Breast epithelium (tissue), 4 donors: ENCODE measurements around the gene MLLT10. TPM values are rescaled to one million over a fixed set of nuclear protein-coding genes. Genes with fewer than 3 reads are reported as not detected.
"Not testable (repeated sequence)": the region's sequence is repeated elsewhere in the genome, so short reads cannot be mapped to it uniquely, and the experiment has no call there.

Experiments used
- DNase-seq, 2 donors: peaks; one replicate each; pipeline ENCODE4 v3.0.0-alpha.2; 2019; ENCODE audit warnings: low spot score in 2 of 2
- H3K27ac ChIP-seq, 2 donors: fragments of 200-600 bp; sonication (generic) in 1 of 2; one replicate each; pipeline ENCODE4 v1.5.1; 2016 to 2019; ENCODE audit warnings: mild to moderate bottlenecking in 1 of 2
- H3K27me3 ChIP-seq, 2 donors: fragments of 200-600 bp; sonication (generic) in 1 of 2; one replicate each; pipeline versions ENCODE4 v1.5.1 to v1.6.0; 2017 to 2019; ENCODE audit warnings: control low read depth in 1 of 2, mild to moderate bottlenecking in 1 of 2
- H3K36me3 ChIP-seq: fragments of 200-600 bp; one replicate; pipeline ENCODE4 v1.5.1; 2019
- H3K4me1 ChIP-seq, 2 donors: fragments of 200-600 bp; sonication (generic); one replicate each; pipeline ENCODE4 v1.5.1; 2016 to 2019; ENCODE audit warnings: control low read depth in 1 of 2
- H3K4me3 ChIP-seq, 3 donors: fragments of 200-600 bp; sonication (generic); 1 replicate in 2 of 3; 2 replicates in 1 of 3; pipeline ENCODE4 v1.5.1; 2016 to 2019; ENCODE audit warnings: mild to moderate bottlenecking in 3 of 3, moderate library complexity in 2 of 3
- H3K9me3 ChIP-seq, 2 donors: fragments of 200-600 bp; sonication (generic) in 1 of 2; one replicate each; pipeline ENCODE4 v1.5.1; 2016 to 2019; ENCODE audit warnings: control low read depth in 1 of 2
- POLR2A ChIP-seq: fragments of 450-650 bp; IDR thresholded peaks from one replicate; pipeline ENCODE4 v1.6.1; 2016; ENCODE audit warnings: antibody characterized with exemption, mild to moderate bottlenecking, moderate library complexity
- POLR2AphosphoS5 ChIP-seq, 3 donors: sonication (generic); formaldehyde crosslinking; IDR thresholded peaks; one replicate each; pipeline ENCODE4 v1.6.1; 2017; ENCODE audit warnings: antibody characterized with exemption in 3 of 3
- intact Hi-C: fragments of 100-400 bp; cut with DNase I; formaldehyde crosslinking; loops from one replicate; pipeline ENCODE4 v1.15.1; 2023; ENCODE audit warnings: low total_unique reads
- total RNA-seq, 3 donors: library from RNA; depleted of rRNA; stranded (reverse); fragments of >200 nt; gene quantifications; one replicate each; pipeline ENCODE4 v1.1.0, GENCODE V29; 2016
- TF ChIP-seq, protein P1 (sequence below), 3 donors: fragments of 450-650 bp; IDR thresholded peaks; one replicate each; pipeline ENCODE4 v1.5.1; 2016 to 2017; ENCODE audit warnings: antibody characterized with exemption in 3 of 3, mild to moderate bottlenecking in 3 of 3, moderate library complexity in 3 of 3

Gene MLLT10
- total RNA-seq, 3 donors from 2014 or later: 45.6 to 74.6 (median 58.0) TPM

DNA sequence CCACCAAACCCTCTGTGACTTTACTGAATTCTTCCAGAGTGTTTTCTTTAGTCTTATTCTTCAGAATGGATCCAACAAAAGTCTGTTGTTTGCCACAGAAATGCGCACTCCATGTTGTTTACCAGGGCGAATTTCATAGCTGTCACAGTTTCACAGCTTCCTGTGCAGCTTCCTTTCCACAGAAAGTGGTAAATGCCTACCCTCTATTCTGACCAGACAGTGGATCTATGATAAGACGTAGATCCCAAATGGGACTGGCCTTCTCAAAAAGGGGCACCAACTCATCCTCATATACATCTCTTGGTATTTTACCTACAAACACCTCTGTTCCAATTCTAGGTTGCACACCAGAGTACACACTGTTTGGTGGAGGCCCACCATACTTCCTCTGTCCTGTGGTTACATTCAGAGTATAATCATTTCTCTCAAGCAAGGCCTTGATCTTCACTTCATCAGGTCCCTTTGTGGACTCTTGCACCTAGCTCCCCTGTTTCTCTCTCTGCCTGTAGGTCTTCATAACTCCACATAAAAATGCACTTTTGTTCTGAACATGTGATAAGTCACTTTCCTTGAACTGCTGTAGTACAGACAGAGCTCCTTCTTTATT lies 91.7 kb downstream of the MLLT10 start:
- H3K9me3 ChIP-seq: no peaks in the 10 kb centered on the region
- no peak for DNase-seq
- TF ChIP-seq POLR2AphosphoS5 (IDR thresholded peaks at IDR 0.05) (no peak), POLR2A (no peak)
- TF ChIP-seq, protein P1, sequence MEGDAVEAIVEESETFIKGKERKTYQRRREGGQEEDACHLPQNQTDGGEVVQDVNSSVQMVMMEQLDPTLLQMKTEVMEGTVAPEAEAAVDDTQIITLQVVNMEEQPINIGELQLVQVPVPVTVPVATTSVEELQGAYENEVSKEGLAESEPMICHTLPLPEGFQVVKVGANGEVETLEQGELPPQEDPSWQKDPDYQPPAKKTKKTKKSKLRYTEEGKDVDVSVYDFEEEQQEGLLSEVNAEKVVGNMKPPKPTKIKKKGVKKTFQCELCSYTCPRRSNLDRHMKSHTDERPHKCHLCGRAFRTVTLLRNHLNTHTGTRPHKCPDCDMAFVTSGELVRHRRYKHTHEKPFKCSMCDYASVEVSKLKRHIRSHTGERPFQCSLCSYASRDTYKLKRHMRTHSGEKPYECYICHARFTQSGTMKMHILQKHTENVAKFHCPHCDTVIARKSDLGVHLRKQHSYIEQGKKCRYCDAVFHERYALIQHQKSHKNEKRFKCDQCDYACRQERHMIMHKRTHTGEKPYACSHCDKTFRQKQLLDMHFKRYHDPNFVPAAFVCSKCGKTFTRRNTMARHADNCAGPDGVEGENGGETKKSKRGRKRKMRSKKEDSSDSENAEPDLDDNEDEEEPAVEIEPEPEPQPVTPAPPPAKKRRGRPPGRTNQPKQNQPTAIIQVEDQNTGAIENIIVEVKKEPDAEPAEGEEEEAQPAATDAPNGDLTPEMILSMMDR (IDR thresholded peaks at IDR 0.05): no peak
- H3K27me3 ChIP-seq: no peaks in the 10 kb centered on the region
- intact Hi-C loops: no loop called here
- no peak overlapping the region for H3K27ac ChIP-seq
- H3K4me1 ChIP-seq: no peaks in the 10 kb centered on the region
- no peak overlapping the region for H3K4me3 ChIP-seq
- H3K36me3 ChIP-seq: no peaks in the 10 kb centered on the region

DNA sequence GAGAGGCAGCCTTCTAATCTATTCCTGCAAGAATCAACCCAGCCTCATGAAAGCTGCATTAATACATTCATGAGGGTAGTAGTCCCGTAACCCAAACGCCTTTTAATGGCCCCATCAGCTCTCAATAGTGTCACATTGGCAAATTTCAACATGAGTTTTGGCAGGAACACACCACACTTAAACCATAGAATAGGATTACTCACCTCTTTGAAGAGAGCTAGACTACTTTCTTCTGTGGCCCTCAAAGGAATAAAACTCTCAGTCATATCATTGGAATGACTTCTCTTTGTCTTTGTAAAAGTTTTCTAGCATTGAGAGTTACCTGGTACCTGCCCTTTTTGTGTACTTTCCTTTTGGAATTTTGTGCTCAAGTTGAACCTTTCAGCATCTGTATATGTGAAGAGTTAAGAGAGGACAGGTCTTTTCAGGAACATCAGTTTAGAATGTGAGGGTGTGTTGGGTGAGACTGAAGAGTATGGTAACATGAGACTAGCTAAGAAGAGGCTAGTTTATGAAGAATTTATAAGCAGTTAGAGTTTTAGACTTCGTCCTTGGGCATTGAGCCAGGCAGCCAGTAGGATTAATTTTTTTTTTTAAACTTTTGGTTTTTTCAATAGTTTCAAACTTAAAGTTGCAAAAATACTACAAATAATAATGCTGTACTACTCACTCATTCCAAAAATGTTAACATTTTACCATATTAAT lies 92.6 kb downstream of the MLLT10 start:
- no peaks in the 10 kb centered on the region for H3K27me3 ChIP-seq
- H3K4me1 ChIP-seq: no peaks in the 10 kb centered on the region
- no peak overlapping the region for H3K4me3 ChIP-seq
- DNase-seq: no peak
- no peaks in the 10 kb centered on the region for H3K36me3 ChIP-seq
- TF ChIP-seq POLR2A: no peak
- no peak for TF ChIP-seq POLR2AphosphoS5 (IDR thresholded peaks at IDR 0.05)
- TF ChIP-seq, protein P1 (IDR thresholded peaks at IDR 0.05): no peak
- no peak overlapping the region for H3K27ac ChIP-seq
- no peaks in the 10 kb centered on the region for H3K9me3 ChIP-seq
- intact Hi-C loops: no loop called here

DNA sequence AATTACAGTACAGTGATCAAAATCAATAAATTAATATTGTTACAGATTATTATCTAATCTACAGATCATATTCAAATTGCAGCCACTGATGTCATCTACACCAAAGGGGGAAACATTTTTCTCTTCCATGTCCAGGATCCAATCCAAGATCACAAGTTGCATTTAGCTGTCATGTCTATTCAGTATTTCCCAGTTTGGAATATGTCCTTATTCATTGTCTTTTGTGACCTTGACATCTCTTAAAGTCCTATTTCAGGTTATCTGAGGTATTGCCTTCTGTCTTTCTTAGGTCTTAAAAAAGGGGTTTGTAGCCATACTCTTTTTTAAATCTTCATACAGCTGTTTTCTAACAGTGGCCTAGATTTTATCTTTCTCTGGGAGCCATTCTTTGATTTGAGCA lies 93.3 kb downstream of the MLLT10 start:
- no peak for DNase-seq
- no peaks in the 10 kb centered on the region for H3K4me1 ChIP-seq
- no peaks in the 10 kb centered on the region for H3K27me3 ChIP-seq
- H3K27ac ChIP-seq: no peak overlapping the region
- TF ChIP-seq POLR2AphosphoS5 (IDR thresholded peaks at IDR 0.05) (no peak), POLR2A (no peak)
- TF ChIP-seq, protein P1 (IDR thresholded peaks at IDR 0.05): no peak
- H3K36me3 ChIP-seq: no peaks in the 10 kb centered on the region
- H3K9me3 ChIP-seq: no peaks in the 10 kb centered on the region
- no peak overlapping the region for H3K4me3 ChIP-seq
- intact Hi-C loops: no loop called here

DNA sequence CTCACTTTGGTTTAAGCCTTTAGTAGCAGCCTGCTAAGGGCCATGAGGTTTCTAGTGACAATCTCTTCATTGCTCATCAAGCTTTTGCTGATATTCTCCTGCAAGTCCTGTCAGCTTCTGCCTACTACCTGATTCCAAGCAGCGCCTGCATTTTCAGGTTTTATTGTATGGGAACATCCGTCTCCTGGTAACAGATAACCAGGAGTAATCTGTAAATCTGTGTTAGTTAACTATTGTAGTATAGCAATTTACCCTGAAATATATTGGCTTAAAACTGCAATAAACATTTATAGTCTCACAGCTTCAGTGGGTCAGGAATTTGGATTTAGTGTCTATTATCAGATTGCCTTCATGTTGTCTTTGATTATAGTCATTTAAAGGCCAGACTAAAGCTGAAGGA lies 94.0 kb downstream of the MLLT10 start:
- H3K4me3 ChIP-seq: no peak overlapping the region
- no peaks in the 10 kb centered on the region for H3K36me3 ChIP-seq
- no peaks in the 10 kb centered on the region for H3K9me3 ChIP-seq
- no peaks in the 10 kb centered on the region for H3K27me3 ChIP-seq
- H3K4me1 ChIP-seq: no peaks in the 10 kb centered on the region
- TF ChIP-seq, protein P1 (IDR thresholded peaks at IDR 0.05): no peak
- TF ChIP-seq POLR2A: no peak
- TF ChIP-seq POLR2AphosphoS5 (IDR thresholded peaks at IDR 0.05): no peak
- no peak overlapping the region for H3K27ac ChIP-seq
- intact Hi-C loops: no loop called here
- no peak for DNase-seq

DNA sequence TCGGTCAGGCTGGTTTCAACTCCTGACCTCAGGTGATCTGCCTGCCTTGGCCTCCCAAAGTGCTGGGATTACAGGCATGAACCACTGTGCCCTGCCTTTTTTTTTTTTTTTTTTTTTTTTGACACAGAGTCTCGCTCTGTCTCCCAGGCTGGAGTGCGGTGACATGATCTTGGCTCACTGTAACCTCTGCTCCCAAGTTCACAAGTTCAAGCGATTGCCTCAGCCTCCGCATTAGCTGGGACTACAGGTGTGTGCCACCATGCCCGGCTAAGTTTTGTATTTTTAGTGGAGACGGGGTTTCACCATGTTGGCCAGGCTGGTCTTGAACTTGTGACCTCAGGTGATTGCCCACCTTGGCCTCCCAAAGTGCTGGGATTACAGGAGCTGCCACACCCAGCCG lies 94.6 kb downstream of the MLLT10 start:
- DNase-seq, H3K27me3 ChIP-seq, H3K36me3 ChIP-seq, H3K27ac ChIP-seq, H3K9me3 ChIP-seq, H3K4me1 ChIP-seq, H3K4me3 ChIP-seq, intact Hi-C loops: not testable (repeated sequence)
